Stimulated activated CD4-positive, alpha-beta T cell treated with anti-CD3 and anti-CD28 coated beads, TNF-alpha, amount 100 ng/mL, for 1 hour (primary cell): ENCODE measurements around the gene LTB4R2.
"Not testable (repeated sequence)": the region's sequence is repeated elsewhere in the genome, so short reads cannot be mapped to it uniquely, and the experiment has no call there.

Source experiments
- DNase-seq, 3 donors: peaks; one replicate each; pipeline ENCODE4 v3.0.0-alpha.2; 2020; ENCODE audit warnings: low read depth in 3 of 3, low spot score in 1 of 3

Gene LTB4R2

GRCh38 chr14:24338843-24339242 is 28.9 kb downstream of the LTB4R2 start:
- no peak for DNase-seq

- peak in 2 of 3 donors; percentile 29 to 51 for DNase-seq
These were observed 29.6 kb downstream of the LTB4R2 start, which contains the start of gene RIPK3 for GRCh38 chr14:24339284-24340151. RIPK3 (minus strand) TSS chr14:24339991; CDS start chr14:24339826, 165 bp downstream.

- no peak for DNase-seq
These were observed 30.7 kb downstream of the LTB4R2 start for GRCh38 chr14:24340606-24341005.

GRCh38 chr14:24342889-24343288 is 32.9 kb downstream of the LTB4R2 start:
- no peak for DNase-seq

GRCh38 chr14:24343795-24344660 is 34.1 kb downstream of the LTB4R2 start:
- DNase-seq, result no peak

GRCh38 chr14:24347134-24347533 is 37.2 kb downstream of the LTB4R2 start:
- DNase-seq, result no peak

- DNase-seq, result no peak
These were observed 38.2 kb downstream of the LTB4R2 start for GRCh38 chr14:24348186-24348585.

GRCh38 chr14:24349742-24350141 is 39.8 kb downstream of the LTB4R2 start:
- DNase-seq, result no peak

GRCh38 chr14:24351517-24351916 is 41.6 kb downstream of the LTB4R2 start:
- DNase-seq, result no peak

- no peak for DNase-seq
These were observed 43.9 kb downstream of the LTB4R2 start for GRCh38 chr14:24353559-24354481.

- DNase-seq, result not testable (repeated sequence)
These were observed 44.5 kb downstream of the LTB4R2 start for GRCh38 chr14:24354482-24354825.

GRCh38 chr14:24355009-24355408 is 45.1 kb downstream of the LTB4R2 start:
- DNase-seq, result no peak

- no peak for DNase-seq
These were observed 46.3 kb downstream of the LTB4R2 start for GRCh38 chr14:24356208-24356607.

- DNase-seq, result no peak
These were observed 50.3 kb downstream of the LTB4R2 start for GRCh38 chr14:24360281-24360680.

- no peak for DNase-seq
These were observed 51.4 kb downstream of the LTB4R2 start for GRCh38 chr14:24361326-24361725.
